GM08714 (cell line): Measurements from ENCODE around the gene MAGIX.
A peak's percentile ranks its signal among the peaks of the same experiment; 100 is the strongest.

ENCODE experiments used
- H3K4me3 ChIP-seq: fragments of 200-500 bp; sonication (Bioruptor generic); 2 replicates; pipeline ENCODE4 v1.5.1; 2014; ENCODE audit warnings: mild to moderate bottlenecking, low read length, inconsistent platforms
- ZNF274 ChIP-seq: IDR thresholded peaks from 2 replicates; pipeline ENCODE4 v1.6.1; 2012; ENCODE audit warnings: mild to moderate bottlenecking, low read depth, low read length

Gene MAGIX

DNA sequence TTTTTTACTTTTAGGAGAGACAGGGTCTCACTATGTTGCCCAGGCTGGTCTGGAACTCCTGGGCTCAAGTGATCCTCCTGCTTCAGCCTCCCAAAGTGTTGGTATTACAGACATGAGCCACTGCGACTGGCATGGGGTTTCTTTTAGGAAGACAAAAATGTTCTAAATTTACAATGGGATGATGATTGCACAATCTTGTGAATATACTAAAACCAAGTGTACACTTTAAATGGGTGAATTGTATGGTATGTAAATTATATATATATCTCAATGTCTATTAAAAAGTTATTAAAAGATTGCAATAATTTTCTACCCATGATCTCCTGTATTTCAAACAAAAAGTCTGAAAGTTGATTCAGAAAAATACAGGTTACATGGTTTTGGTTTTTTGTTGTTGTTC lies 9.1 kb upstream of the MAGIX start:
- no peak overlapping the region for H3K4me3 ChIP-seq
- no peak for TF ChIP-seq ZNF274

DNA sequence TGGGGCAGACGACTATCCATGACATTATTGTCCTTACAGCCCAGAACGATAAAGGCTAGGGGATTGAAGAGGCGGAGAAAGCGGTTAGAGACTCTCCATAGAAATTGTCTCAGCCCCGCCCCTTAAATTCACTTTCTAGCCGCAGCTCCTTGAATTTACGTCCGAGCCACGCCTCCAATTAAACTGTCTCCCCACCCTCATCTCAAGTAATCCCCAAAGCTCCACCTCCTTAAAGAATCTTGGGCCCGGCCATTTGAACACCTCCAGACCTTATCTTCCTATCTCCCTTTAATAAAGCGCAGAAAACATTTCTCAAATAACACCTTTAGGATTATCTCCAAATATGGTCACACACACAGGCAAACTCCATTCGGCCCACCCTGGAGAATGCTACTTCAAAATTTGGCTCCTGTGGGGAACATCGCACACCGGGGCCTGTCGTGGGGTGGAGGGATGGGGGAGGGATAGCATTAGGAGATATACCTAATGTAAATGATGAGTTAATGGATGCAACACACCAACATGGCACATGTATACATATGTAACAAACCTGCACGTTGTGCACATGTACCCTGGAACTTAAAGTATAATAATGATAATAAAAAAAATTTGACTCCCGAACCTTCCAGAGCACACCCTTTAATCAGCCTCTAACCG lies 7.2 kb upstream of the MAGIX start:
- no peak for TF ChIP-seq ZNF274
- peak overlapping the region; percentile 60; the same call in 1 of the 2 replicates for H3K4me3 ChIP-seq

DNA sequence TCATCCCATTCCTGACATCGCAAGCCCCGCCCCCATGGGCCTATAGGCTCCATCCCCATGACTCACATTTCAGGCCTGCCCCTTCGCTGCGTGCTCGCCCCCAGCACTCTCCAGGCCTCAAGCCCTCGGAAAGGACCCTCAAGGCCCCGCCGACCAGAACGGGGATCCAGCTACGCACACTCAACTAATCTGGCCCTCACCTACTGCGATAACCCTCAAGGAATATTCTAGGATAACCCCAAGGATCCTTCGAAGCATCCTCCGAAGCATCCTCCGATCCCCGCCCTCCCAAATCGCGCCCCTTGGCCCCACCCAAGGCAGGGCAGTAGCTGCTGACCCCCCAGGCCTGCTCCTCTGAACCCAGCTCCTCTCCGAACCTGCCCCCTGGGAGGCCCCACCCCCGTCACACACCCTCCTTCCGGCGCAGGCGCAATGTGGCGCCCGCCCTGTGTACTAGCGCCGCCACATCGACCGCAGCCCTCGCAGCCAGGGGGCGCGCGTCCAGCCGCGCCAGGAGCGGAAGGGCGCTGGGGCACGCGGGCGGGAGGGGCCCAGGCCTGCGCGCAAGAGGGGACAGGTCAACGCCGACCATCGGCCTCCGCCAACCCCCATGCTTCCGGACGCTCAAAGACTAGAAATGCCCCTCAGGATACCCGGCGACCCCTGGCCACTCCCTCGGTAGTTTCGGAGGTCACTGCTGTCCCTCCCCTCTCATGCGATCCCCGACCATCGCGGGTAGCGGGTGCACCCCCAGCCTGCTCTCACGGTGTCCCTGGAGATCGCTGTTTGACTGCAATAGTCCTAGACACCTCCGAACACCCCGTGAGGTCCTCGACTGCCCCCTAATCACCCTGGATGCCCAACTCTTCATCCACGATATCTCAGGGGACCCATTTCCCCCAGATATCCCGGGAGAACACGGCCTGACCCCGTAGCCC lies 6.4 kb upstream of the MAGIX start:
- no peak for TF ChIP-seq ZNF274
- H3K4me3 ChIP-seq: peak overlapping the region; percentile 60; the same call in 1 of the 2 replicates

DNA sequence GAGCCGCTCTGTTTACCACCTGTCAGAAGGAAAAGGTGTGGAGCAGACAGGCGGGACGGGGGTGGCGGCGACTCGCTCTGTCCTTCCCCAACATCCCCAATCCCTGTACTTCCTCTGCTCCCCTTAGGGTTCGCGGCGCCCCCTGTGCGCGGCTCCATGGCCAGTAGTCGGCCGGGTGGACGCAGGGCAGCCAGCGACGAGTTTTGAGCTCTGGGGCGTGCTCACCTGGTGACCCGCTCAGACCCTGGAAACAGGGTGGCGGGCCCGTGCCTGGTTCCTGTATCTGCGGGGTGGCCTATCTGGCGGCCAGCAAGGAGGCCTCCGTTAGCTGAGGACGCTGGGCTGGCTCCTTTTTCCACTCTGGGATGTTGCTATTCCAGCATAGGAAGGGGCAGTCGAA lies 5.4 kb upstream of the MAGIX start:
- no peak overlapping the region for H3K4me3 ChIP-seq
- TF ChIP-seq ZNF274: no peak

DNA sequence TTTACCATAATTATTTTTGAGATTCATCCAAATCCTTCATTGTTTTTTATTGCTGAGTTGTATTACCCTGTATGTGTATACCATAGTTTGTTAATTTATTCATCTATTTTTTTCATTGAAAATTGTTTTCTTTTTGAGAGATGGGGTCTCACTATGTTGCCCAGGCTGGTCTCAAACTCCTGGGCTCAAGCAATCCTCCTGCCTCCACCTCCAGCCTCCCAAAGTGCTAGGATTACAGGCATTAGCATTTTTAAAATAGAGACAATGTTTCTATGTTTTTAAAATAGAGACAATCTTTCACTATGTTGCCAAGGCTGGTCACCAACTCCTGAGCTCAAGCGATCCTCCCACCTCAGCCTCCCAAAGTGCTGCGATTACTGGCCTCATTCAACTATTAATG lies 1.6 kb upstream of the MAGIX start:
- H3K4me3 ChIP-seq: no peak overlapping the region
- no peak for TF ChIP-seq ZNF274

DNA sequence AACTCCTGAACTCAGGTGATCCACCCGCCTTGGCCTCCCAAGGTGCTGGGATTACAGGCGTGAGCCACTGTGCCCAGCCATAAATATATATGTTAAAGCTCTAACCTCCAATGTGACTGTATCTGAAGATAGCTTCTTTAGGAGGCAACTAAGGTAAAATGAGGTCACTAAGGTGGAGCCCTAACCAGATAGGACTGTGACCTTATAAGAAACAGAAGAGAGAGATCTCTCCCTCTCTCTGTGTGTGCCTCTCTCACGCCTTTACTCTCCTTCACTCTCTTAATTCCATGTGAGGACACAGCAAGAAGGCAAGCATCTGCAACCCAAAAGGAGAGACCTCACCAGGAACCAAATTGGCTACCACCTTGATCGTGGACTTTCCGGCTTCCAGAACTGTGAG lies 926 bp upstream of the MAGIX start:
- no peak for TF ChIP-seq ZNF274
- H3K4me3 ChIP-seq: no peak overlapping the region

DNA sequence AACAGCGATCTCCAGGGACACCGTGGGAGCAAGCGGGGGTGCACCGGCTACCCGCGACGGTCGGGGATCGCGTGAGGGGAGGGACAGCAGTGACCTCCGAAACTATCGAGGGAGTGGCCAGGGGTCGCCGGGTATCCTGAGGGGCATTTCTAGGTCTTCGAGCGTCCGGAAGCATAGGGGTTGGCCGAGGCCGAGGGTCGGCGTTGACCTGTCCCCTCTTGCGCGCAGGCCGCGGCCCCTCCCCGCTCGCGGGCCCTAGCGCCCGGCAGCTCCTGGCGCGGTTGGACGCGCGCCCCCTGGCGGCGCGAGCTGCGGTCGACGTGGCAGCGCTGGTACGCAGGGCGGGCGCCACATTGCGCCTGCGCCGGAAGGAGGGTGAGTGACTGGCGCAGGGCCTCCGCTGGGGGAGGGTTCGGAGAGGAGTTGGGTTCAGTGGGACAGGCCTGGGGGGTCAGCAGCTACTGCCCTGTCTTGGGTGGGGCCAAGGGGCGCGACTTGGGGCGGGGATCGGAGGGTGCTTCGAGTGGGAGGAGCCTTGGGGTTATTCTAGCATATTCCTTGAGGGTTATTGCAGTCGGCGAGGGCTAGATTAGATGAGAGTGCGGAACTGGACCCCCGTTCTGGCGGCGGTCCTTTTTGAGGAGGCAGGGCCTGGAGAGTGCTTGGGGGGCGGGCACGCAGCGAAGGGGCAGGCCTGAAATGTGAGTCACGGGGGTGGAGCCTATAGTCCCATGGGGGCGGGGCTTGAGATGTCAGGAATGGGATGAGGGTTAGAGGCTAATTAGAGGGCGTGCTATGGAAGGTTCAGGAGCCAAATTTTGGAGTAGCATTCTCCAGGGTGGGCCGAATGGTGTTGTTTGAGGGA lies 1.2 kb downstream of the MAGIX start:
- no peak for TF ChIP-seq ZNF274

DNA sequence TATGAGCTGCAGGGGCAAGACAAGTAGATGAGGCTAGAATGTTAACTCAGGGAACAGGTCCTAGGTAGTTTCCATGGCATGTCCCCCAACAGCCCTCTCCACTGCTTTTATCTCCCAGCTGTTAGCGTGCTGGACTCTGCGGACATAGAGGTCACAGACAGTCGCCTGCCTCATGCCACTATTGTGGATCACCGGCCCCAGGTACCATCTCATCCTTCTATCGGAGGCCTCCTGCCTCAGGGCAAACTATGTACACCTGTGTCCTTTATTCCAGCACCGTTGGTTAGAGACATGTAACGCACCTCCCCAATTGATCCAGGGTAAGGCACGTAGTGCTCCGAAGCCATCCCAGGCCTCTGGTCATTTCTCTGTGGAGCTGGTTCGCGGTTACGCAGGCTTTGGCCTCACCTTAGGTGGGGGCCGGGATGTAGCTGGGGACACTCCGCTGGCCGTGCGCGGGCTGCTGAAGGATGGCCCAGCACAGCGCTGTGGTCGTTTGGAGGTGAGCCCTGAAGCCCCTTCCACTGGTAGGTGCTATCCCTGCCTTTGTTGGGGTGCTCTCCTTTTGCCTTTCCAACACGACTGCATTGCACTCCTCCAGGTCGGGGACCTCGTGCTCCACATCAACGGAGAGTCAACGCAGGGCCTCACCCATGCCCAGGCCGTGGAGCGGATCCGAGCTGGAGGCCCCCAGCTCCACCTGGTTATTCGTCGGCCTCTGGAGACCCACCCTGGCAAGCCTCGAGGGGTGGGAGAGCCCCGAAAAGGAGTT lies 2.2 kb downstream of the MAGIX start:
- TF ChIP-seq ZNF274: no peak
- no peak overlapping the region for H3K4me3 ChIP-seq

More for the DNA sequence above, 1.2 kb downstream of the MAGIX start:
- peak overlapping the region; percentile 38; the same call in 1 of the 2 replicates for H3K4me3 ChIP-seq

DNA sequence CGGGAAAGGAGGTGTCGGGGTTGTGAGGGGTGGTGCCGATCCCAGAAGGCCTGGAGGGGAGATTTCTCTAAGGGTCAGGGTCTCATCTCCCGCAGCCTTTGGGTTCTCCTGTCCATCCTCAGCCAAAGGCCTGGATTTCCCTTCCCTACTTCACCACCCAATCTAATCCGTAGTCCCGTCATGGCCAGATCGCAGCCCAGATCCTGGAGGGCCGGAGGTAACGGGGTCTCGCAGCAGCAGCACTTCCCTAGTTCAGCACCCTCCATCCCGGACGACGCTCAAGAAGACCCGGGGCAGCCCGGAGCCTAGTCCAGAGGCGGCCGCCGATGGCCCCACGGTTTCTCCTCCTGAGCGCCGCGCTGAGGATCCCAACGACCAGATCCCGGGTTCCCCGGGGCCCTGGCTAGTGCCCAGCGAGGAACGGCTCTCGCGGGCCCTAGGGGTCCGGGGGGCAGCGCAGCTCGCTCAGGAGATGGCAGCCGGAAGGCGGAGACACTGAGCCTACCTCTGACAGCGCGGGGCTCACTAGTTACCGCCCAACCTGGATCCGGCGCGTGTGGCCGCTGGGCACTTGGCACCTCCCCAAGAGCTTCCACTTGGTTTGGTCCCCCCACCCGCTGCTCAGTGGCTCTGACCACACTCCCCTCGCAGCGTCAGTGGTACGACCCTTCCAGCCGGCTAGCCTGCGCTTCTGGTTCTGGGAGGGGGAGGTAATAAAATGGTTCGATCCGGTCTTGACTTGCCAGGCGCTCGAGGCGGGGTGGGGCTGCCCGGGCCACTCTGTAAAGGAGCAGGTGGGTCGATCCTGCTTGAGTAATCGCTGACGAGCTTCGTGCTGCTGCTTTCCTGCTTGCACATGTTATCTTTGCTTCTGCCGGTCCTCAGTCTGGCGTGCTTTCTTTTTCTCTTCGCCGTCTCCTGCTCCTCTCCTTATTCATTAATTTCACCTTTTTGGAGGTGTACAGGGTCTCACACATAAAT lies 3.6 kb downstream of the MAGIX start:
- no peak for TF ChIP-seq ZNF274
- H3K4me3 ChIP-seq: peak overlapping the region; percentile 34; the same call in 1 of the 2 replicates

DNA sequence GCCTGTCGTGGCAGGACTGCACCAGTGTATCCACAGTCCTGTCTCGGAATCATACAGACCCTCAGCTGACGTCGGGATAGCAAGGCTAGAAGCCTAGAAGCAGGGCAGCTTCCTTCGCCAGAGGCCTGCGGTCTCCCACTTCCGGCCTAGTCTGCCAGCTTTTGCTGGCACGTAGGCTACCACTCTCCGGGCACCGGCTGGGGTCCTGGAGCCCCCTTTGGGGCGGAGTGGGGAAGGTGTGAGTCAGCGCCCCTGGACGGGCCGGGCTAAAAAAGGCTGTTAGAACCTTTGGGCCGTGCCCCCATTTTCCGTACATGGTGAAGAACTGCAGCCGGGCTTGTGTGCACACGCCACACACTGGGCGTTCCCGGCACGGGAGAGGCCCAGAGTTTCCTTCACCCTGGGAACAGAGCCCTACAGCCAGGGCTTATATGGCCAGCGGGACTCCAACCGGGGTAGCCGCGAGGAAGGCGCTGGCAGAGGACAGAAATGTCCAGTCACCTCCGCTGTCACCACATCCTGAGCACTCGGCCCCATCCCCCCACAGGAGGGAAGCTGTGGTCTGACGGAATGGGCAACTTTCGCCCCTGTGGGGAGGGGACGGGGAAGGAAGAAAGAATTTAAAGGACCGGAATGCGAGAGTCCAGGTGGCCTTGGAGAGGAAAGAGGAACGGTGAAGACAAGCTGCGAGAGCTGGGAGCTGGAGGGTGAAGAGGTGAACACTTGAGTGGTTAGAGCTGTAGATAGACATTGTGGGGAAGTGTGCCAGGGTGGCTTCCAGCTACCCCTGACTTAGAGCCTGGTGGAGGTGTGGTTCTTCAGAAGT lies 4.6 kb downstream of the MAGIX start:
- no peak for TF ChIP-seq ZNF274
- peak overlapping the region; percentile 34; the same call in 1 of the 2 replicates for H3K4me3 ChIP-seq

DNA sequence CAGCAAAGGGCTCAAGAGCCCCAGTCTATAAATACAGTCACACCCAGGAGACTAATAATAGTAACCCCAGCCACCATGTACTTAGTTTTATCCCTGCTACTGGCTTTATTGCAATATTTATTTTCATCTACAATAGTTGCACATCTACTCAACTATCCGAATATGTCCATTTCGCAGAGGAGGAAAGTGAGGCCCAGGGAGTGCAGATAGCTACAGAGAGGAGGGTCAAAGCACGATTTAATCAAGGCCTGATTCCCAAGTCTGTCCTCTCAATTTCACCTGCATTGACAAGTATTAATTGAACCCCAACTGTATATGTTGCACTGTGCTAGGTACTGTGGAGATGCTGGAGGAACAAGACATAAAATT lies 5.2 kb downstream of the MAGIX start:
- H3K4me3 ChIP-seq: peak overlapping the region; percentile 34; the same call in 1 of the 2 replicates
- no peak for TF ChIP-seq ZNF274
